Caco-2 (cell line): Measurements from ENCODE around the gene FNTB. TPM values are rescaled to one million over a fixed set of nuclear protein-coding genes. Genes with fewer than 3 reads are reported as not detected.

Experiments used
- BruUV-seq: library from RNA; stranded (reverse); fragments of 400-500 nt; replicated peaks from 2 replicates; lab custom pipeline; 2021; lab: Mats Ljungman, UMichigan
- CTCF ChIA-PET: fragments of 300-600 bp; sonication (Branson Sonifier 250); formaldehyde crosslinking; loops from one replicate; lab custom pipeline; 2022; ENCODE audit warnings: antibody characterized with exemption; lab: Charles Lee
- POLR2A ChIA-PET: fragments of 300-600 bp; sonication (Branson Sonifier 250); formaldehyde crosslinking; loops from one replicate; lab custom pipeline; 2022; ENCODE audit warnings: antibody characterized with exemption; lab: Charles Lee
- DNase-seq, 2 experiments: peaks; one replicate each; pipeline versions ENCODE4 v3.0.0 to v3.0.0-alpha.2; 2020 to 2022
- H3K27me3 ChIP-seq: replicated peaks from 2 replicates; pipeline ENCODE4 v1.6.0; 2011; ENCODE audit warnings: low read length; ENCODE audit not compliant: control insufficient read depth, insufficient read depth
- H3K36me3 ChIP-seq: 2 replicates; pipeline ENCODE4 v1.5.1; 2011; ENCODE audit warnings: low read length; ENCODE audit not compliant: control insufficient read depth, insufficient read depth
- H3K4me1 ChIP-seq: fragments of 250-450 bp; sonication (Bioruptor Pico); 2 replicates; pipeline ENCODE4 v1.5.1; 2020; ENCODE audit warnings: mild to moderate bottlenecking
- H3K4me3 ChIP-seq: 2 replicates; pipeline ENCODE4 v1.5.1; 2011; ENCODE audit warnings: low read depth, mild to moderate bottlenecking, control low read depth, low read length
- H3K9me3 ChIP-seq: fragments of 250-450 bp; sonication (Bioruptor Pico); 2 replicates; pipeline ENCODE4 v1.5.1; 2020; ENCODE audit warnings: mild to moderate bottlenecking, moderate library complexity
- H3K27ac Mint-ChIP-seq: one replicate; pipeline ENCODE4 v1.8.0; 2022; ENCODE audit warnings: mixed read lengths; ENCODE audit not compliant: unreplicated experiment
- H3K27me3 Mint-ChIP-seq: one replicate; pipeline ENCODE4 v1.8.0; 2022; ENCODE audit warnings: mixed read lengths; ENCODE audit not compliant: insufficient read depth, unreplicated experiment
- H3K36me3 Mint-ChIP-seq: one replicate; pipeline ENCODE4 v1.8.0; 2022; ENCODE audit warnings: mild to moderate bottlenecking, mixed read lengths; ENCODE audit not compliant: insufficient read depth, unreplicated experiment
- H3K4me1 Mint-ChIP-seq: one replicate; pipeline ENCODE4 v1.8.0; 2022; ENCODE audit warnings: low read depth, mixed read lengths; ENCODE audit not compliant: unreplicated experiment
- H3K4me3 Mint-ChIP-seq: one replicate; pipeline ENCODE4 v1.8.0; 2022; ENCODE audit warnings: mild to moderate bottlenecking, moderate library complexity, mixed read lengths; ENCODE audit not compliant: unreplicated experiment
- H3K9me3 Mint-ChIP-seq: one replicate; pipeline ENCODE4 v1.8.0; 2022; ENCODE audit warnings: mixed read lengths; ENCODE audit not compliant: unreplicated experiment
- CTCF ChIP-seq, 2 experiments: fragments of 200-600 bp in 1 of 2; IDR thresholded peaks; 1 replicate in 1 of 2; 2 replicates in 1 of 2; pipeline versions ENCODE4 v1.5.1 to v1.8.0; 2011 to 2022; ENCODE audit warnings: antibody characterized with exemption in 1 of 2, control low read depth in 1 of 2, inconsistent platforms in 1 of 2, low read depth in 1 of 2, low read length in 1 of 2, mild to moderate bottlenecking in 1 of 2, moderate library complexity in 1 of 2; ENCODE audit not compliant: insufficient read depth in 1 of 2, severe bottlenecking in 1 of 2, unreplicated experiment in 1 of 2
- intact Hi-C: fragments of 100-400 bp; cut with micrococcal nuclease; formaldehyde crosslinking; loops from one replicate; pipeline ENCODE4 v1.10.0; 2022; ENCODE audit not compliant: unreplicated experiment
- total RNA-seq: library from RNA; stranded (reverse); gene quantifications from 2 replicates; pipeline ENCODE4 v1.2.3, GENCODE V29; 2022

FNTB gene
- total RNA-seq, 1 experiment from 2014 or later, result 21.2 TPM

- H3K27me3 ChIP-seq, result no peaks in the 10 kb centered on the region
- no peaks in the 10 kb centered on the region for H3K9me3 ChIP-seq
- DNase-seq, result no peak
- Mint-ChIP-seq H3K27ac (no peak overlapping the region), H3K9me3 (no peaks in the 10 kb centered on the region), H3K36me3 (peaks cover 31% of the 10 kb centered on the region), H3K27me3 (no peaks in the 10 kb centered on the region), H3K4me3 (no peak overlapping the region), H3K4me1 (peaks cover 12% of the 10 kb centered on the region)
- H3K36me3 ChIP-seq, result peaks cover 1% of the 10 kb centered on the region
- no peaks in the 10 kb centered on the region for H3K4me1 ChIP-seq
- ChIA-PET POLR2A (no interaction called here), CTCF (no interaction called here)
- no TSS peak for BruUV-seq
- H3K4me3 ChIP-seq, result no peak overlapping the region
- no peak for TF ChIP-seq CTCF (IDR thresholded peaks at IDR 0.05; ENCODE audit: insufficient read depth in 1 of 2, low read depth in 1 of 2, low read length in 1 of 2, severe bottlenecking in 1 of 2, unreplicated experiment in 1 of 2)
- intact Hi-C loops, result no loop called here
Measured at GRCh38 chr14:65098586-65098985, 111.9 kb downstream of the FNTB start.

GRCh38 chr14:65100922-65101541 is 114.3 kb downstream of the FNTB start:
- no peaks in the 10 kb centered on the region for H3K4me1 ChIP-seq
- CTCF ChIA-PET, result no interaction called here
- no peak for DNase-seq
- Mint-ChIP-seq H3K36me3 (peaks cover 26% of the 10 kb centered on the region), H3K27me3 (no peaks in the 10 kb centered on the region), H3K4me1 (peaks cover 12% of the 10 kb centered on the region), H3K4me3 (peak overlapping the region; percentile 81), H3K27ac (peak overlapping the region; percentile 73), H3K9me3 (no peaks in the 10 kb centered on the region)
- no peak for TF ChIP-seq CTCF (IDR thresholded peaks at IDR 0.05; ENCODE audit: insufficient read depth in 1 of 2, low read depth in 1 of 2, low read length in 1 of 2, severe bottlenecking in 1 of 2, unreplicated experiment in 1 of 2)
- POLR2A ChIA-PET, result no interaction called here
- H3K27me3 ChIP-seq, result no peaks in the 10 kb centered on the region
- peak overlapping the region; percentile 73 for H3K4me3 ChIP-seq
- intact Hi-C loops, result no loop called here
- H3K9me3 ChIP-seq, result no peaks in the 10 kb centered on the region
- H3K36me3 ChIP-seq, result peaks cover 1% of the 10 kb centered on the region; the same call in 1 of the 2 replicates
- BruUV-seq, result TSS peak; percentile 51

- Histone ChIP-seq H3K4me3 (peak overlapping the region; percentile 73), H3K9me3 (no peaks in the 10 kb centered on the region), H3K36me3 (peaks cover 1% of the 10 kb centered on the region; the same call in 1 of the 2 replicates), H3K4me1 (no peaks in the 10 kb centered on the region), H3K27me3 (no peaks in the 10 kb centered on the region)
- peak overlapping the region; percentile 81 for H3K4me3 Mint-ChIP-seq
- no peaks in the 10 kb centered on the region for H3K9me3 Mint-ChIP-seq
- H3K27me3 Mint-ChIP-seq, result no peaks in the 10 kb centered on the region
- intact Hi-C loops, result loop anchor here (2.0 kb wide), 3 partner anchors 17 to 115 kb away; partner anchors contain the start of gene FNTB
- peaks cover 12% of the 10 kb centered on the region for H3K4me1 Mint-ChIP-seq
- ChIA-PET CTCF (interaction anchor here (0.6 to 2.1 kb wide), 7 partner anchors 16 to 1927 kb away, joined by 3 to 8 read pairs (median 5); no protein-coding TSS in a partner anchor), POLR2A (interaction anchor here (0.7 to 1.9 kb wide), 3 partner anchors 115 to 471 kb away, joined by 3 to 15 read pairs (median 3); partner anchors contain the start of gene FNTB)
- no TSS peak for BruUV-seq
- no peak for TF ChIP-seq CTCF (IDR thresholded peaks at IDR 0.05; ENCODE audit: insufficient read depth in 1 of 2, low read depth in 1 of 2, low read length in 1 of 2, severe bottlenecking in 1 of 2, unreplicated experiment in 1 of 2)
- DNase-seq, result peak in 1 of 2 experiments; percentile 40
- peak overlapping the region; percentile 82 for H3K27ac Mint-ChIP-seq
- peaks cover 26% of the 10 kb centered on the region for H3K36me3 Mint-ChIP-seq
Measured at GRCh38 chr14:65101631-65102440, 115.1 kb downstream of the FNTB start.
